Retina (tissue), 1 donor: ENCODE measurements around the gene NRAP.

Source experiments
- DNase-seq: peaks from one replicate; pipeline ENCODE4 v3.0.0-alpha.2; 2016

Gene NRAP

GRCh38 chr10:113557424-113557862 is 106.4 kb downstream of the NRAP start:
- DNase-seq = no peak

DNA sequence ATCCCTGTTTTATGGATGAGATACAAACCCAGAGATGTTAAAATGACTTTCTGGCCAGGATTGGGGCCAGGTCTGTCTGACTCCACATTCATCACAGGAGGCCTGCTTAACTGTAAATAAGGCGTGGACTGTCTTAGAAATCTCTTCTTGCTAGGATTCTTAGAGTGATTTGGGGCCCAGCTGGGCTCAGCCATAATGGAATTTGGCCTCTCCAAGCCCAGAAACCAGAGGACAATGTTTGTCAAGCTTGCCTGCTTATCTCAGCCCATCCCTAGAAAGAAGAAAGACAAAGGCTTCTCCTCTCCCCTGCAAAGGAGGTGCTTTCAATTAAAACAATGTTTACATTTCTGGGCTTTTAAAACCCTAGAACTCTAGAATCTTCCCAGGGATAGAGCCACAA is 108.1 kb downstream of the NRAP start:
- no peak for DNase-seq

DNA sequence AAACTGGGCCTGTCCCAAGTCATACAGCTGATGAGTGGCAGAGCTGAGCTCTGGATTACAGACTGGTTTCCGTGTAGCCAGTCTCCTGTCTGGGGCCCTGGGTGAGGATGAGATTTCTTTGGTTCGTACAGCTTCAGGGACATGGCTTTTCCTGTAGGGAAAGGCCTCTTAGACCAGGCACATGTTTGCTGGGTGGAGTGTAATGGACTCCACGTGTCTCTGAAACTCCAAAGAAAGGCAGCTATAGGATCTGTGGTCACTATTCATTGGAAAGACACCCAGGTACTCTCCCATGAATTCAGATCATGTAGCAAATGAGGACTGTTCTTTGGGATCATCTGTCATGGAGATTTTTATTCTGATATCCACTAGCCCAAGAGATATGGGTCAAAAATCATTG is 108.6 kb downstream of the NRAP start:
- DNase-seq = no peak

DNA sequence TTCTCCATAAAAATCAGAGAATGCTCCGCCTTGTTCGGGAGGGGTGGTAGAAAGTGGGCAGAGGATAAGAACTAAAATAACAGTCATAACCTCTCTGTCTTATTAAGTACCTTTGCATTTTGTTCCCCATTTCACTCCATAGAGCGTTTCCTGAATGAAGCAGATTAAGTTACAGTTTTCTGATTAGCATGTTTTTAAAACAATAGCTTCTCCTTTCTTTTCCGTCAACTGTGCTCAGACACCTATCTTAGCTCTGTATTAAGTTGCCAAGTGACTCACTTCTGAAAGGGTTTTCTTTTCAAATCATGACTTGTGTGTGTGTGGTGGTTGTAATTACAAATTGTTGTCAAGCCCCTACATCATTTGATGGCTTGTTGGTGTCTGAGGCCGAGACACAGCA is 109.6 kb downstream of the NRAP start:
- DNase-seq = no peak

GRCh38 chr10:113553149-113553548 is 110.7 kb downstream of the NRAP start:
- no peak for DNase-seq

GRCh38 chr10:113552701-113553100 is 111.1 kb downstream of the NRAP start, which contains the start of gene HABP2:
Gene HABP2, plus strand, starts transcription at chr10:113553053. Its CDS starts 69 bp downstream, at chr10:113553122.
- DNase-seq = no peak

- DNase-seq = no peak
Measured at GRCh38 chr10:113552014-113552413, 111.8 kb downstream of the NRAP start.

- no peak for DNase-seq
Measured at GRCh38 chr10:113550365-113550764, 113.5 kb downstream of the NRAP start.

- DNase-seq = no peak
Measured at GRCh38 chr10:113549856-113550255, 114.0 kb downstream of the NRAP start.

DNA sequence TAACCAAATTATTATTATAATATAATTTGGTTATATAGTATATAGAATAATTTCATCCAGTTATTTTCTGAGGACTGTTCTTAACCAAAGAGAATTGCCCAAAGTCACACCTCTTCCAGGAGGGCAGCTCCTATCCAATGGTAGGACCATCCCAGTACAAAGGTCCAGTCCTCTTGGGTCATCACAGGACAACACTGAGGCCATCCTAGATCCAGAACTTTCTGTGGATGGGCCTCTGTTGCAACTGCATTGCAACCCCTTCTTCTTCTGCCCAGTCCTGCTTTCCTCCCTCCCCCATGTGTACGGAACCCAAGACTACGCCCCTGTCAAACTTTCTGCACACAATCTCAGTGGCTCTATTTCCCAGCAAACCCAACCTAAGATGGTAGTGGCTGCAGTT is 116.4 kb downstream of the NRAP start:
- DNase-seq = no peak

DNA sequence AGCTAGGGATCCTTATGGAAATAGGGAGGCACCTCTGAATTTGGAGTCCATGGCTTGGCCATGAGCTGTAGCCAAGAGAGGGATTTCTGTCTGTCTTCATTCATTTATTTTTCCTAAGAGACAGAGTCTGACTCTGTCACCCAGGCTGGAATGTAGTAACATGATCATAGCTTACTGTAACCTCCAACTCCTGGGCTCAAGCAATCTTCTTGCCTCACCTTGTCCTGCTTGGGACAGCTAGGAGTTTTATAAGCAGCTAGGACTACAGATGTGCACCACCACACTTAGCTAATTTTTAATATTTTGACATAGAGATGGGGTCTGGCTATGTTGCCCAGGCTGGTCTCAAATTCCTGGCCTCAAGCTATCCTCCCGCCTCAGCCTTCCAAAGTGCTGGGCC is 119.4 kb downstream of the NRAP start:
- no peak for DNase-seq

DNA sequence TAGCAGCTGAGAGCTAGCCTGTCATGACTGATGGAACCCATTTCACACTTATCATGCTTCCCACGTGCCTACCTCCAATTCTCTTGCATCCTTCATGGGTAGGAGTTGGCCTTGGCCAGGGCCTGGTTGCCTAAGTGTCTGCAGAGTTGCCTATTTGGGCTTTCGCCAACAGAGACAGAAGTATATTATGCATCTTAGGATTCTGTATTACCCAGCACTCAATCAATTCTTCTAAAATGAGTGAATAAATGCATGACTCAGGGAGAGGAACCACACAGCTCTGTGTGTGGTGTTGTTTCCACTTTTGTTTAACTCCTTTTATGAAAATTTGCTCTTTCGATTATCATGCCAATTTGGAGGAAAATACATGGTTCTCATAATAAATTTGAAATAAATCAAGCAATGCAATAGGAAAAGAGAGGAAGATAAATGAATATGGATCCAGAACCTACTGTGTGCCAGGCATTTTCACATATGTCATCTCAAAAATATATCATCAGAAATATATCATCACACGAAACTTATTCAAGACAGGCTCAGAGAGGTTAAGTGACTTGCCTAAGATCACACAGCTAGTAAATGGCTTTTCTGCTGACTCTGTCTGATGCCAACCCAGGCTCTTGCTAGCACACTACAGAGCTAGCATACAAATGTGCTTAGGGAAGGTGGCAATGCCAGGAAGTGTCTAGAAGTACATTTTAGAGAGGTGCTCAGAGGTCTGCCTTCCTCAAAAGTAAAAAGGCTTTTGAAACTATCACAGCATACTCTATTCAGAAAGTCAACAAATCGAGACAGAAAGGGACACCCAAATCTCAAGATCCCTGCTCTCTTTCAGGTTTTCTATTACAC is 120.5 kb downstream of the NRAP start:
- no peak for DNase-seq

DNA sequence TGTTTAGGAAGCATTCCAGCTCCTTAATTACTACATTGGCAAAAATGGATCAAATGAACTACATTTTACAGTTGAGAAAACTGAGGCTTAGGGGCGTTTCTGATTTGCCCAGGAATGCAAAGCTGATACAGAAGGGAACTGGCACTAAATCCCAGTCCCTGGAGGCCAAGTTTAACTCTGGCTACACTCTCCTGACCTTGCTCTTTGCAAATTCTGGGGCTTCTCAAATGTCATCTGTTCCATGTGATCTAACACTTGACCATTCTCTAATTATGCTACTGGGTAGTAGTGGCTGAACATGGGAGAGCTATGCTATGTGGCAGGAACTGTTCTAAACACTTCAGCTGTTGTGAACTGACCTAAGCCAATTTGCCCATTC is 122.3 kb downstream of the NRAP start:
- DNase-seq = no peak

GRCh38 chr10:113540845-113541548 is 122.8 kb downstream of the NRAP start:
- no peak for DNase-seq

GRCh38 chr10:113539789-113540188 is 124.1 kb downstream of the NRAP start:
- DNase-seq = no peak
